ENCODE data around the gene TXLNG. TPM values are rescaled to one million over a fixed set of nuclear protein-coding genes. Genes with fewer than 3 reads are reported as not detected.

TXLNG gene
- total and polyA plus RNA-seq, 2 of the 13 experiments (the other 11 are each of a cell fraction or from before 2014, with no cell fraction given): 13.1 to 15.5 TPM

DNA sequence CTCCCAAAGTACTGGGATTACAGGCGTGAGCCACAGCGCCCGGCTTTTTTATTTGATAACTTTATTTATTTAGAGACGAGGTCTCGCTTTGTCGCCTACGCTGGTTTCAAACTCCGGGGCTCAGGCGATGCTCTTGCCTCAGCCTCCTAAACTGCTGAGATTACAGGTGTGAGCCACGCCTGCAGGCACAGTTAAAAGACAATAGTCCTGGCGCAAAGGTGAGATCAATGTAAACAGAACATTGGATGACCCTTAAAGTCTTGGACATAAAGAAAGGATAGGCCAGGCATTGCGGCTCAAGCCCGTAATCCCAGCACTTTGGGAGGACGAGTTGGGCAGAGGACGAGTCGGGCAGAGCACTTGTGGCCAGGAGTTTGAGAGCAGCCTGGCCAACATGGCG lies 2.8 kb upstream of the TXLNG start:
- FAIRE-seq (no peak), DNase-seq (ENCODE audit: low spot score) (no peak), ATAC-seq (no peak)
- no peak overlapping the region for H2AFZ ChIP-seq (ENCODE audit: low read length)
- H3K27ac ChIP-seq (ENCODE audit: extremely low read length, insufficient read depth, low read length): no peak overlapping the region
- no peaks in the 10 kb centered on the region for H3K27me3 ChIP-seq (ENCODE audit: control insufficient read depth in 1 of 2, insufficient read depth in 2 of 2, low read length in 2 of 2)
- H3K4me2 ChIP-seq (ENCODE audit: low read depth, low read length): no peak overlapping the region
- intact Hi-C loops (cut with micrococcal nuclease; ENCODE audit: unreplicated experiment): loop anchor here (10.0 kb wide), 1 partner anchor 69 kb away; the partner anchor contains the start of genes CTPS2 and SYAP1
- H3K79me2 ChIP-seq (ENCODE audit: insufficient read depth, low read length): peaks cover 14% of the 10 kb centered on the region
- no peaks in the 10 kb centered on the region for H4K20me1 ChIP-seq (ENCODE audit: insufficient read depth, low read length)
- in situ Hi-C loops (cut with HindIII; ENCODE audit: extremely low pct_ligation_motif_present, low pct_unique_long_range_greater_than_20kb): no loop called here
- H3K4me3 ChIP-seq (replicated peaks in 1 of 3; ENCODE audit: insufficient read depth in 1 of 3, low read depth in 2 of 3, low read length in 3 of 3): no peak overlapping the region
- H3K9ac ChIP-seq (ENCODE audit: insufficient read depth, low read depth, low read length): no peak overlapping the region
- no peaks in the 10 kb centered on the region for H3K9me3 ChIP-seq (ENCODE audit: low read length)
- no TSS peak for BruUV-seq (replicated peaks)
- peaks cover 42% of the 10 kb centered on the region for H3K4me1 ChIP-seq (ENCODE audit: insufficient read depth, low read length)
- 37% methylated on average over 16 of the region's 17 CpGs for WGBS (ENCODE audit: low lambda C conversion rate)
- TF ChIP-seq HNRNPK (IDR thresholded peaks at IDR 0.05; ENCODE audit: low read depth, low read length, poor library complexity, severe bottlenecking): no peak
- TF ChIP-seq SOX5 (CRISPR knock-in tag; IDR thresholded peaks at IDR 0.05; ENCODE audit: borderline replicate concordance): peak; percentile 40; the same call in 1 of the 2 replicates
- no peak for TF ChIP-seq SOX6 (IDR thresholded peaks at IDR 0.05)
- TF ChIP-seq SOX6 (CRISPR knock-in tag; IDR thresholded peaks at IDR 0.05): peak; percentile 29; the same call in 1 of the 2 replicates
- 0 out of 2 replicates have a peak, but pooled peaks have one; percentile 23 for TF ChIP-seq SOX13 (IDR thresholded peaks at IDR 0.05)
- TF ChIP-seq SOX13 (CRISPR knock-in tag; conservative IDR thresholded peaks at IDR 0.05 in 1 of 2, IDR thresholded peaks at IDR 0.05 in 1 of 2): peak in 1 of 2 experiments; percentile 75; a peak in 2 of 4 replicates
- TF ChIP-seq, protein P1, sequence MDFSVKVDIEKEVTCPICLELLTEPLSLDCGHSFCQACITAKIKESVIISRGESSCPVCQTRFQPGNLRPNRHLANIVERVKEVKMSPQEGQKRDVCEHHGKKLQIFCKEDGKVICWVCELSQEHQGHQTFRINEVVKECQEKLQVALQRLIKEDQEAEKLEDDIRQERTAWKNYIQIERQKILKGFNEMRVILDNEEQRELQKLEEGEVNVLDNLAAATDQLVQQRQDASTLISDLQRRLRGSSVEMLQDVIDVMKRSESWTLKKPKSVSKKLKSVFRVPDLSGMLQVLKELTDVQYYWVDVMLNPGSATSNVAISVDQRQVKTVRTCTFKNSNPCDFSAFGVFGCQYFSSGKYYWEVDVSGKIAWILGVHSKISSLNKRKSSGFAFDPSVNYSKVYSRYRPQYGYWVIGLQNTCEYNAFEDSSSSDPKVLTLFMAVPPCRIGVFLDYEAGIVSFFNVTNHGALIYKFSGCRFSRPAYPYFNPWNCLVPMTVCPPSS (IDR thresholded peaks at IDR 0.05): no peak
- no peak for TF ChIP-seq ZNF879 (CRISPR knock-in tag; IDR thresholded peaks at IDR 0.05)
- TF ChIP-seq ZBTB25 (CRISPR knock-in tag; IDR thresholded peaks at IDR 0.05): no peak
- CTCF ChIA-PET (ENCODE audit: low intra/inter-chr PET ratio, low total read pairs): no interaction called here
- no peaks in the 10 kb centered on the region for H3K36me3 ChIP-seq (replicated peaks in 1 of 2; ENCODE audit: control insufficient read depth in 1 of 2, insufficient read depth in 2 of 2, low read length in 2 of 2)
- POLR2A ChIA-PET: interaction anchor here (1.4 to 4.7 kb wide), 2 partner anchors 12 to 71 kb away, joined by 3 to 79 read pairs; partner anchors contain the start of gene CTPS2
